H1 (cell line): ENCODE data around the gene PSMB1. TPM values are rescaled to one million over a fixed set of nuclear protein-coding genes. Genes with fewer than 3 reads are reported as not detected.

Experiments
- CTCF ChIA-PET: fragments of 300-600 bp; sonication (Branson Sonifier 250); formaldehyde crosslinking; loops from one replicate; lab custom pipeline; 2021; ENCODE audit not compliant: partially characterized antibody; lab: Charles Lee
- POLR2A ChIA-PET: fragments of 300-600 bp; sonication (Branson Sonifier 250); formaldehyde crosslinking; loops from one replicate; lab custom pipeline; 2021; ENCODE audit warnings: inconsistent platforms; ENCODE audit not compliant: partially characterized antibody; lab: Charles Lee
- DNase-seq, 2 experiments: peaks; one replicate each; pipeline versions ENCODE4 v3.0.0 to v3.0.0-alpha.2; 2010 to 2022; ENCODE audit warnings: low spot score in 2 of 2, low read depth in 1 of 2, mixed read lengths in 1 of 2
- FAIRE-seq: peaks from 2 replicates; lab custom pipeline; 2011; peaks lifted over from hg19 to GRCh38; lab: Jason Lieb, UNC
- H2AFZ ChIP-seq: 2 replicates; pipeline ENCODE4 v1.8.1; 2012; ENCODE audit warnings: low read length, inconsistent platforms
- H2AK5ac ChIP-seq: 2 replicates; pipeline ENCODE4 v1.6.1; 2013; ENCODE audit warnings: low read depth, low read length
- H2BK120ac ChIP-seq: replicated peaks from 2 replicates; pipeline ENCODE3; 2013; ENCODE audit warnings: low read depth, low read length, inconsistent platforms
- H2BK12ac ChIP-seq: 2 replicates; pipeline ENCODE4 v1.6.1; 2013; ENCODE audit warnings: low read depth, low read length
- H2BK15ac ChIP-seq: 2 replicates; pipeline ENCODE4 v1.6.1; 2013; ENCODE audit warnings: low read length
- H2BK20ac ChIP-seq: 2 replicates; pipeline ENCODE4 v1.6.1; 2013; ENCODE audit warnings: low read length
- H2BK5ac ChIP-seq: 2 replicates; pipeline ENCODE4 v1.6.1; 2013; ENCODE audit warnings: low read depth, low read length
- H3K14ac ChIP-seq: 2 replicates; pipeline ENCODE4 v1.6.1; 2013; ENCODE audit warnings: inconsistent platforms; ENCODE audit not compliant: insufficient read length
- H3K18ac ChIP-seq: 2 replicates; pipeline ENCODE4 v1.6.1; 2013; ENCODE audit warnings: low read length; ENCODE audit errors: extremely low read depth
- H3K23ac ChIP-seq: 2 replicates; pipeline ENCODE4 v1.6.1; 2013; ENCODE audit warnings: inconsistent platforms; ENCODE audit not compliant: insufficient read length
- H3K23me2 ChIP-seq: 2 replicates; pipeline ENCODE4 v1.6.1; 2013; ENCODE audit warnings: low read depth, low read length
- H3K27ac ChIP-seq: 2 replicates; pipeline ENCODE4 v1.6.1; 2011; ENCODE audit warnings: low read depth, low read length, inconsistent platforms
- H3K27me3 ChIP-seq, 4 experiments: replicated peaks in 1 of 4; 1 replicate in 1 of 4; 2 replicates in 3 of 4; pipeline versions ENCODE4 v1.6.1 to v1.8.1; 2011 to 2013; ENCODE audit warnings: low read length in 3 of 4, mild to moderate bottlenecking in 3 of 4, inconsistent platforms in 2 of 4, mixed read lengths in 2 of 4, moderate library complexity in 1 of 4; ENCODE audit not compliant: control insufficient read depth in 3 of 4, insufficient read depth in 3 of 4; ENCODE audit errors: extremely low read depth in 1 of 4
- H3K36me3 ChIP-seq, 4 experiments: 2 replicates each; pipeline versions ENCODE4 v1.6.1 to v1.8.1; 2011 to 2013; ENCODE audit warnings: mild to moderate bottlenecking in 4 of 4, low read length in 3 of 4, moderate library complexity in 2 of 4, control low read depth in 1 of 4, inconsistent platforms in 1 of 4; ENCODE audit not compliant: insufficient read depth in 4 of 4, control insufficient read depth in 2 of 4
- H3K4ac ChIP-seq: replicated peaks from 2 replicates; pipeline ENCODE3; 2013; ENCODE audit warnings: low read length, low read depth, mixed read lengths, inconsistent platforms; ENCODE audit not compliant: insufficient read length
- H3K4me1 ChIP-seq, 4 experiments: replicated peaks in 1 of 4; 1 replicate in 1 of 4; 2 replicates in 3 of 4; pipeline versions ENCODE4 v1.6.1 to v1.8.1; 2011 to 2013; ENCODE audit warnings: low read length in 3 of 4, inconsistent platforms in 2 of 4, mixed read lengths in 1 of 4; ENCODE audit not compliant: insufficient read depth in 4 of 4, control insufficient read depth in 3 of 4
- H3K4me2 ChIP-seq, 2 experiments: 2 replicates each; pipeline versions ENCODE4 v1.6.1 to v1.8.1; 2011 to 2013; ENCODE audit warnings: low read depth in 2 of 2, low read length in 2 of 2, control low read depth in 1 of 2, inconsistent platforms in 1 of 2, mild to moderate bottlenecking in 1 of 2; ENCODE audit not compliant: insufficient read depth in 1 of 2
- H3K4me3 ChIP-seq, 4 experiments: fragments of 200-600, 300-600 bp in 1 of 4; sonication (generic), shearing (Covaris generic), sonication (Bioruptor Twin) in 1 of 4; 2 replicates each; pipeline versions ENCODE4 v1.5.1 to v1.8.1; 2011 to 2016; ENCODE audit warnings: low read length in 4 of 4, low read depth in 3 of 4, control low read depth in 2 of 4, inconsistent platforms in 2 of 4, mild to moderate bottlenecking in 2 of 4, mixed read lengths in 1 of 4, moderate library complexity in 1 of 4; ENCODE audit not compliant: insufficient read depth in 2 of 4; ENCODE audit errors: extremely low read depth in 1 of 4
- H3K56ac ChIP-seq: replicated peaks from 2 replicates; pipeline ENCODE3; 2013; ENCODE audit warnings: low read depth, mild to moderate bottlenecking, mixed read lengths, low read length, inconsistent platforms; ENCODE audit not compliant: insufficient read length
- H3K79me1 ChIP-seq: 2 replicates; pipeline ENCODE4 v1.6.1; 2013; ENCODE audit warnings: low read depth, low read length, control low read depth
- H3K79me2 ChIP-seq, 2 experiments: 2 replicates each; pipeline versions ENCODE4 v1.6.1 to v1.8.1; 2012 to 2013; ENCODE audit warnings: low read length in 2 of 2, mild to moderate bottlenecking in 2 of 2, inconsistent platforms in 1 of 2; ENCODE audit not compliant: insufficient read depth in 2 of 2, control insufficient read depth in 1 of 2
- H3K9ac ChIP-seq, 4 experiments: replicated peaks in 1 of 4; 1 replicate in 1 of 4; 2 replicates in 3 of 4; pipeline versions ENCODE4 v1.6.1 to v1.8.1; 2011 to 2013; ENCODE audit warnings: low read depth in 3 of 4, low read length in 3 of 4, control low read depth in 2 of 4, mild to moderate bottlenecking in 2 of 4, moderate library complexity in 2 of 4, inconsistent platforms in 1 of 4; ENCODE audit errors: extremely low read depth in 1 of 4
- H3K9me3 ChIP-seq, 2 experiments: 2 replicates each; pipeline versions ENCODE4 v1.6.1 to v1.8.1; 2012 to 2013; ENCODE audit warnings: mild to moderate bottlenecking in 2 of 2, moderate library complexity in 2 of 2, control low read depth in 1 of 2, inconsistent platforms in 1 of 2, low read depth in 1 of 2, low read length in 1 of 2, mixed read lengths in 1 of 2; ENCODE audit not compliant: insufficient read depth in 2 of 2
- H4K20me1 ChIP-seq, 2 experiments: replicated peaks in 1 of 2; 2 replicates each; pipeline versions ENCODE3 to v1.8.1; 2011 to 2013; ENCODE audit warnings: inconsistent platforms in 2 of 2, low read length in 2 of 2, mild to moderate bottlenecking in 1 of 2; ENCODE audit not compliant: insufficient read depth in 2 of 2, control insufficient read depth in 1 of 2
- H4K5ac ChIP-seq: 2 replicates; pipeline ENCODE4 v1.6.1; 2013; ENCODE audit warnings: low read length, low read depth, mixed read lengths, inconsistent platforms; ENCODE audit not compliant: insufficient read length
- H4K8ac ChIP-seq: 2 replicates; pipeline ENCODE4 v1.8.0; 2013; ENCODE audit warnings: mild to moderate bottlenecking, moderate library complexity, low read length, inconsistent platforms; ENCODE audit not compliant: insufficient read depth; ENCODE audit errors: extremely low read depth
- H4K91ac ChIP-seq: replicated peaks from 2 replicates; pipeline ENCODE3; 2013; ENCODE audit warnings: low read length, mixed read lengths, inconsistent platforms; ENCODE audit not compliant: insufficient read length
- ASH2L ChIP-seq: fragments of 200-600, 300-600 bp; sonication (generic); IDR thresholded peaks from one replicate; pipeline ENCODE4 v1.7.1; 2017; ENCODE audit warnings: low read length
- ATF2 ChIP-seq: IDR thresholded peaks from 2 replicates; pipeline ENCODE4 v1.6.1; 2012; ENCODE audit warnings: low read length, inconsistent platforms
- CBX8 ChIP-seq: fragments of 300-800, 300-1000 bp; sonication (generic); IDR thresholded peaks from 2 replicates; pipeline ENCODE4 v1.7.1; 2016; ENCODE audit warnings: low read depth, low read length, borderline replicate concordance
- CHD1 ChIP-seq: IDR thresholded peaks from 2 replicates; pipeline ENCODE4 v1.6.1; 2012; ENCODE audit warnings: low read depth, low read length, improper control_type of control experiment
- CHD2 ChIP-seq: IDR thresholded peaks from 2 replicates; pipeline ENCODE4 v1.6.1; 2012; ENCODE audit warnings: low read length, improper control_type of control experiment
- CTBP2 ChIP-seq: IDR thresholded peaks from 2 replicates; pipeline ENCODE4 v1.7.0; 2011; ENCODE audit warnings: borderline replicate concordance, mild to moderate bottlenecking, moderate library complexity, mixed read lengths, low read length; ENCODE audit not compliant: insufficient read depth, insufficient read length
- EZH2 ChIP-seq: fragments of 200-600 bp; sonication (generic); IDR thresholded peaks from 2 replicates; pipeline ENCODE4 v1.7.1; 2012; ENCODE audit warnings: low read depth, mild to moderate bottlenecking, moderate library complexity, low read length, inconsistent platforms; ENCODE audit not compliant: severe bottlenecking
- NANOG ChIP-seq: IDR thresholded peaks from 2 replicates; pipeline ENCODE4 v1.6.1; 2011; ENCODE audit warnings: low read length, low read depth, mild to moderate bottlenecking, inconsistent platforms; ENCODE audit not compliant: insufficient read depth, poor library complexity, severe bottlenecking
- RAD21 ChIP-seq, 2 experiments: IDR thresholded peaks in 1 of 2; conservative IDR thresholded peaks in 1 of 2; 2 replicates each; pipeline ENCODE4 v1.6.1; 2011; ENCODE audit warnings: low read depth in 2 of 2, low read length in 2 of 2, improper control_type of control experiment in 1 of 2, inconsistent platforms in 1 of 2, mild to moderate bottlenecking in 1 of 2, moderate library complexity in 1 of 2
- SP1 ChIP-seq: IDR thresholded peaks from 2 replicates; pipeline ENCODE4 v1.6.1; 2011; ENCODE audit warnings: low read depth, low read length
- TCF12 ChIP-seq: IDR thresholded peaks from 2 replicates; pipeline ENCODE4 v1.6.1; 2011; ENCODE audit warnings: low read depth, mild to moderate bottlenecking, low read length
- TEAD4 ChIP-seq: IDR thresholded peaks from 2 replicates; pipeline ENCODE4 v1.6.1; 2012; ENCODE audit warnings: low read depth, low read length, inconsistent platforms, mixed read lengths
- WGBS, 2 experiments: shearing (Covaris generic) in 1 of 2; methylation state at CpG; one replicate each; pipeline versions ENCODE4 v1.1.6 to v1.1.7; 2013 to 2015; ENCODE audit warnings: low lambda C conversion rate in 2 of 2, mixed read lengths in 2 of 2, inconsistent platforms in 1 of 2, low coverage in 1 of 2, missing lambda C conversion rate in 1 of 2; ENCODE audit not compliant: insufficient replicate concordance in 2 of 2, insufficient coverage in 1 of 2, insufficient read length in 1 of 2; ENCODE audit errors: extremely low coverage in 1 of 2, missing lambda C conversion rate in 1 of 2; 5-methylcytosine and 5-hydroxymethylcytosine counted together
- polyA plus RNA-seq, 7 experiments: library from polyadenylated mRNA; depleted of rRNA in 3 of 7; stranded (reverse) in 5 of 7; unstranded in 2 of 7; fragments of >200 nt in 5 of 7; fragments of 200-250 nt in 2 of 7; gene quantifications; 1 replicate in 5 of 7; 2 replicates in 1 of 7; 4 replicates in 1 of 7; pipeline versions ENCODE4 v1.2.1 to v1.2.3, GENCODE V29; 2011 to 2013; ENCODE audit warnings: missing spikeins in 2 of 7, mixed read lengths in 2 of 7
- total RNA-seq: library from RNA; stranded (reverse); fragmentation: NEBNext Ultra II Directional; extraction: Animal tissue kit (Norgen Biotek cat#: 25700); gene quantifications from 2 replicates; pipeline ENCODE4 v1.2.1, GENCODE V29; 2021

Gene PSMB1
- total and polyA plus RNA-seq, 2 of the 8 experiments (the other 6 are each of a cell fraction or from before 2014, with no cell fraction given): 237 to 609 TPM

GRCh38 chr6:170509723-170510018 is 43.4 kb downstream of the PSMB1 start:
- H2BK12ac ChIP-seq: no peak overlapping the region
- no peak overlapping the region for H2BK20ac ChIP-seq
- no peak overlapping the region for H2BK15ac ChIP-seq
- no peaks in the 10 kb centered on the region for H3K79me2 ChIP-seq
- no peaks in the 10 kb centered on the region for H4K20me1 ChIP-seq
- no peak overlapping the region for H4K8ac ChIP-seq
- no peak overlapping the region for H2BK120ac ChIP-seq
- ChIA-PET CTCF (no interaction called here), POLR2A (no interaction called here)
- H3K9ac ChIP-seq: no peak overlapping the region
- no peaks in the 10 kb centered on the region for H3K27me3 ChIP-seq
- H3K56ac ChIP-seq: no peak overlapping the region
- TF ChIP-seq CHD2 (no peak), ASH2L (no peak), NANOG (no peak), RAD21 (IDR thresholded peaks at IDR 0.05 in 1 of 2, conservative IDR thresholded peaks at IDR 0.05 in 1 of 2; ENCODE audit: low read depth in 2 of 2, low read length in 2 of 2) (no peak), TCF12 (no peak), CTBP2 (no peak), CBX8 (no peak), SP1 (no peak), ATF2 (no peak), TEAD4 (no peak), CHD1 (no peak), EZH2 (no peak)
- H3K14ac ChIP-seq: no peak overlapping the region
- H3K23me2 ChIP-seq: no peaks in the 10 kb centered on the region
- no peak overlapping the region for H3K27ac ChIP-seq
- H2AK5ac ChIP-seq: no peak overlapping the region
- H3K18ac ChIP-seq: no peak overlapping the region
- H3K4me2 ChIP-seq: no peak overlapping the region
- no peak overlapping the region for H2AFZ ChIP-seq
- H3K79me1 ChIP-seq: no peaks in the 10 kb centered on the region
- 90% methylated on average over 3 of the region's 3 CpGs; no CpG with 5 or more reads in 1 of the 2 experiments for WGBS, 2 experiments
- H3K4ac ChIP-seq: no peak overlapping the region
- DNase-seq (no peak), FAIRE-seq (no peak)
- no peak overlapping the region for H4K5ac ChIP-seq
- H3K9me3 ChIP-seq: no peaks in the 10 kb centered on the region
- no peaks in the 10 kb centered on the region for H3K4me1 ChIP-seq
- H4K91ac ChIP-seq: no peak overlapping the region
- H3K23ac ChIP-seq: no peak overlapping the region
- H3K36me3 ChIP-seq: no peaks in the 10 kb centered on the region
- H3K4me3 ChIP-seq: no peak overlapping the region
- H2BK5ac ChIP-seq: no peak overlapping the region
